Left lung (tissue), 10 donors: ENCODE results near the gene LBHD1. TPM values are rescaled to one million over a fixed set of nuclear protein-coding genes. Genes with fewer than 3 reads are reported as not detected.
"Not testable (repeated sequence)": the region's sequence is repeated elsewhere in the genome, so short reads cannot be mapped to it uniquely, and the experiment has no call there.

ENCODE experiments used
- ATAC-seq: fragments of 200-7000 bp; cut with Tn5 transposase; one replicate; pipeline ENCODE4 v1.9.1; 2020; ENCODE audit warnings: moderate library complexity
- DNase-seq, 4 donors: peaks; one replicate each; pipeline ENCODE4 v3.0.0-alpha.2; 2013 to 2020
- H3K27ac ChIP-seq, 2 donors: fragments of 200-600 bp; sonication (generic) in 1 of 2; one replicate each; pipeline versions ENCODE4 v1.5.0 to v1.8.0; 2020 to 2021
- H3K27me3 ChIP-seq, 2 donors: fragments of 200-600 bp; sonication (generic) in 1 of 2; one replicate each; pipeline versions ENCODE4 v1.5.0 to v1.8.0; 2020 to 2021
- H3K36me3 ChIP-seq, 2 donors: fragments of 200-600 bp; sonication (generic) in 1 of 2; one replicate each; pipeline versions ENCODE4 v1.5.0 to v1.8.0; 2020 to 2021
- H3K4me1 ChIP-seq, 2 donors: fragments of 200-600 bp; one replicate each; pipeline ENCODE4 v1.8.0; 2021
- H3K4me3 ChIP-seq, 2 donors: fragments of 200-600 bp; sonication (generic) in 1 of 2; one replicate each; pipeline versions ENCODE4 v1.5.0 to v1.8.0; 2020 to 2021; ENCODE audit warnings: mild to moderate bottlenecking in 1 of 2
- H3K9me3 ChIP-seq, 2 donors: fragments of 200-600 bp; sonication (generic) in 1 of 2; one replicate each; pipeline versions ENCODE4 v1.5.0 to v1.8.0; 2020 to 2021
- intact Hi-C, 2 donors: fragments of 100-400 bp; cut with DNase I; formaldehyde crosslinking; loops; one replicate each; pipeline versions ENCODE4 v1.11.2 to v1.14.2; 2022
- polyA plus RNA-seq, 6 donors: library from polyadenylated mRNA; unstranded; fragments of 120-200 nt; gene quantifications; one replicate each; pipeline ENCODE4 v1.2.1, GENCODE V29; 2013; ENCODE audit not compliant: insufficient read length in 6 of 6
- total RNA-seq, 2 donors: library from RNA; stranded (reverse); fragmentation: NEBNext Ultra II Directional; extraction: Animal tissue kit (Norgen Biotek cat#: 25700); gene quantifications; one replicate each; pipeline ENCODE4 v1.2.1, GENCODE V29; 2021
- TF ChIP-seq, protein P1 (sequence below), 2 donors: fragments of 200-600 bp; sonication (generic) in 1 of 2; IDR thresholded peaks; one replicate each; pipeline versions ENCODE4 v1.5.0 to v1.8.0; 2021; ENCODE audit warnings: antibody characterized with exemption in 2 of 2
- donor health status: DM: no; HTN: yes; CAD: no.
- donor health status: DM: no; HTN: no; CAD: no.

Gene LBHD1
- total and polyA plus RNA-seq, 8 donors, result 4.4 to 9.9 (median 8.2) TPM

DNA sequence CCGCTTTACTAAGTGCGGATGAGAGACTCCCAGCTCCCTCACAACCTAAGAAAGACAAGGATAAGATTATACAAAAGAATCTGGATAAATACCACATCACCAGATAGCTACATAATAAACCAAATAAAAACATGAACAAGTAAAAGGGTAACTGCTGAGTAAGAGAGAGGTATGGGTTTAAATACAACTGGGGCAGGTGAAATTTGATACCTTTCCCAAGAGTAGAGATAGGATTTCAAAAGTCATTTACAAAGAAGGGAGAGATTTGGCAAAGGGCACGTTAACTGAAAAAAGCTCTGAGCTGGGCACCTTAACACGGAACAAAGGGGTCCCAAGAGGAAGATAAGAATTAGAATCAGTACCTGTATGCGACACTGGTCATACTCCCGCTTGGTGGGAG lies 5.1 kb upstream of the LBHD1 start:
- intact Hi-C loops, result no loop called here
- ATAC-seq (no peak), DNase-seq (no peak)
- Histone ChIP-seq H3K4me3 (no peak overlapping the region), H3K27ac (no peak overlapping the region), H3K36me3 (peaks cover 0 to 51% of the 10 kb centered on the region in 2 donors), H3K27me3 (no peaks in the 10 kb centered on the region), H3K9me3 (no peaks in the 10 kb centered on the region), H3K4me1 (peaks cover 21 to 54% of the 10 kb centered on the region in 2 donors)
- TF ChIP-seq, protein P1, sequence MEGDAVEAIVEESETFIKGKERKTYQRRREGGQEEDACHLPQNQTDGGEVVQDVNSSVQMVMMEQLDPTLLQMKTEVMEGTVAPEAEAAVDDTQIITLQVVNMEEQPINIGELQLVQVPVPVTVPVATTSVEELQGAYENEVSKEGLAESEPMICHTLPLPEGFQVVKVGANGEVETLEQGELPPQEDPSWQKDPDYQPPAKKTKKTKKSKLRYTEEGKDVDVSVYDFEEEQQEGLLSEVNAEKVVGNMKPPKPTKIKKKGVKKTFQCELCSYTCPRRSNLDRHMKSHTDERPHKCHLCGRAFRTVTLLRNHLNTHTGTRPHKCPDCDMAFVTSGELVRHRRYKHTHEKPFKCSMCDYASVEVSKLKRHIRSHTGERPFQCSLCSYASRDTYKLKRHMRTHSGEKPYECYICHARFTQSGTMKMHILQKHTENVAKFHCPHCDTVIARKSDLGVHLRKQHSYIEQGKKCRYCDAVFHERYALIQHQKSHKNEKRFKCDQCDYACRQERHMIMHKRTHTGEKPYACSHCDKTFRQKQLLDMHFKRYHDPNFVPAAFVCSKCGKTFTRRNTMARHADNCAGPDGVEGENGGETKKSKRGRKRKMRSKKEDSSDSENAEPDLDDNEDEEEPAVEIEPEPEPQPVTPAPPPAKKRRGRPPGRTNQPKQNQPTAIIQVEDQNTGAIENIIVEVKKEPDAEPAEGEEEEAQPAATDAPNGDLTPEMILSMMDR (IDR thresholded peaks at IDR 0.05), result no peak

DNA sequence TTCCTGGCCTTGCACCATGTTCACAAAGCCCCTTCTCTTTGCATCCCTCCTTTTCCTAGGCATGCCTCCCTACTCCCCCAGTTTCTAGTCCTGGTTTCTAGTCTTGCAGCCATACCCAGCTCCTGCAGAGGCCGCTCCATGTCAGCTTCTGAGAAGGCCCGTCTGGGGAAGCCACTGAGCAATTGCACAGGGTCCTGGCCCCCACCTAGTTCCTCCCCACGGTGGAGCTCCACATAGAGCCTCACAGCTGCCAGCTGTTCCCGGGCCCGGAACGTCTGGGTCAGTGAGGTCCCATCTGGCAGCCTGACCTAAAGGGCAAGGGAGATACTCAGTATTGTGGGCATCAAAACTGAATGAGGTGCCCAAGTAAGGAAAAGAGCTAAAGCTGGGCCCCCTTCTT lies 4.6 kb upstream of the LBHD1 start:
- Histone ChIP-seq H3K4me3 (no peak overlapping the region), H3K27me3 (no peaks in the 10 kb centered on the region), H3K27ac (no peak overlapping the region), H3K9me3 (no peaks in the 10 kb centered on the region), H3K36me3 (peaks cover 0 to 51% of the 10 kb centered on the region in 2 donors), H3K4me1 (peaks cover 21 to 54% of the 10 kb centered on the region in 2 donors)
- TF ChIP-seq, protein P1 (IDR thresholded peaks at IDR 0.05), result no peak
- no peak for DNase-seq
- intact Hi-C loops, result no loop called here
- no peak for ATAC-seq

DNA sequence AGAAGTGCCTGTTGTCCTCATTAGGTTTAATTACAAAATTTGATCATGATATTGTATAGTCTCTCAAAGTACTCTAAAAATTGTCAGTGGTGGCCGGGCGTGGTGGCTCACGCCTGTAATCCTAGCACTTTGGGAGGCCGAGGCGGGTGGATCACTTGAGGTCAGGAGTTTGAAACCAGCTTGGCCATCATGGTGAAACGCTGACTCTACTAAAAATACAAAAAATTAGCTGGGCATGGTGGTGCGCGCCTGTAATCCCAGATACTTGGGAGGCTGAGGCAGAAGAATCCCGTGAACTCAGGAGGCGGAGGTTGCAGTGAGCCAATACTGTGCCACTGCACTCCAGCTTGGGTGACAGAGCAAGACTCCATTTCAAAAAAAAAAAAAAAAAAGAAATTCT lies 3.3 kb upstream of the LBHD1 start:
- ATAC-seq, H3K27me3 ChIP-seq, intact Hi-C loops, H3K9me3 ChIP-seq, H3K4me3 ChIP-seq, H3K27ac ChIP-seq: not testable (repeated sequence)
- DNase-seq, result peak in 1 of 4 donors; percentile 23
- peaks cover 0 to 51% of the 10 kb centered on the region in 2 donors for H3K36me3 ChIP-seq
- peaks cover 28 to 63% of the 10 kb centered on the region in 2 donors for H3K4me1 ChIP-seq

DNA sequence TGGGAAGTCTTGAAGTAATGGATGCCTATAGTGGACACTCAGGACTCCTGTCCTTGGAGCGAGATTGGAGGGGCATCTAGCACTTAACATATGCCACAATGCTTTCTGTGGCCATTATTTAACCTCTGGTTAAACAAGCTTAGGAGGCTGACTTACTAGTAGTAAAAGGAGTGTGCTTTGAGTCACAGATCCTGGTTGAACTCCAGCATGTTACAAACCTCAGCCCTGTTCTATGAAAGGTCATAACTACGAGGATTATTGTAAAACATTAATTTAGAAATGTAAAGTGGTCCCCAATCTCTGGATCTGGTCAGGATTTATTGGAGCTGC lies 1.1 kb upstream of the LBHD1 start:
- intact Hi-C loops, result no loop called here
- peaks cover 22 to 63% of the 10 kb centered on the region in 2 donors for H3K4me1 ChIP-seq
- no peaks in the 10 kb centered on the region for H3K27me3 ChIP-seq
- no peaks in the 10 kb centered on the region for H3K9me3 ChIP-seq
- ATAC-seq (no peak), DNase-seq (no peak)
- H3K27ac ChIP-seq, result peak overlapping the region in 1 of 2 donors; percentile 91
- H3K36me3 ChIP-seq, result peaks cover 0 to 51% of the 10 kb centered on the region in 2 donors
- TF ChIP-seq, protein P1 (IDR thresholded peaks at IDR 0.05), result no peak
- no peak overlapping the region for H3K4me3 ChIP-seq

DNA sequence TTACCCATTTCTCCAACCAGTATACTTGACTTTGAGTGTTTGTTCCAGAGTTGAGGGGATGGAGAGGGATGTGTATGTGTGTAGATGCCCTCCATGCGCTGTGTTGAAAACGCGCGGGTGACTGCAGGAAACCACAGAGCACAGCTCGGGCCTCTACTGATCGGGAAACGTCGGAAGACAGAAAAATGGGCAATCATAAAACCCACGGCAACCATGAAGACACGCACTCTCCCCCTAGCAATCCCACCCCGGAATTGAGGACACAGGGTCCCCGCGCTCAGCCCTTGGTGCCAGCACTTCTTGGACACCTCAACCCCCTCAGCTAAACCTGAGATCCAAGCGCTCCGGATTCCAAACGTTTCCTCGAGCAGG lies 845 bp downstream of the LBHD1 start:
- intact Hi-C loops, result no loop called here
- TF ChIP-seq, protein P1 (IDR thresholded peaks at IDR 0.05), result no peak
- Histone ChIP-seq H3K36me3 (peaks cover 0 to 45% of the 10 kb centered on the region in 2 donors), H3K4me3 (peak overlapping the region; percentile 63 to 70), H3K9me3 (no peaks in the 10 kb centered on the region), H3K4me1 (peaks cover 26 to 62% of the 10 kb centered on the region in 2 donors), H3K27me3 (no peaks in the 10 kb centered on the region), H3K27ac (peak overlapping the region; percentile 90 to 91)
- ATAC-seq (peak; percentile 45), DNase-seq (peak in 1 of 4 donors; percentile 57)

DNA sequence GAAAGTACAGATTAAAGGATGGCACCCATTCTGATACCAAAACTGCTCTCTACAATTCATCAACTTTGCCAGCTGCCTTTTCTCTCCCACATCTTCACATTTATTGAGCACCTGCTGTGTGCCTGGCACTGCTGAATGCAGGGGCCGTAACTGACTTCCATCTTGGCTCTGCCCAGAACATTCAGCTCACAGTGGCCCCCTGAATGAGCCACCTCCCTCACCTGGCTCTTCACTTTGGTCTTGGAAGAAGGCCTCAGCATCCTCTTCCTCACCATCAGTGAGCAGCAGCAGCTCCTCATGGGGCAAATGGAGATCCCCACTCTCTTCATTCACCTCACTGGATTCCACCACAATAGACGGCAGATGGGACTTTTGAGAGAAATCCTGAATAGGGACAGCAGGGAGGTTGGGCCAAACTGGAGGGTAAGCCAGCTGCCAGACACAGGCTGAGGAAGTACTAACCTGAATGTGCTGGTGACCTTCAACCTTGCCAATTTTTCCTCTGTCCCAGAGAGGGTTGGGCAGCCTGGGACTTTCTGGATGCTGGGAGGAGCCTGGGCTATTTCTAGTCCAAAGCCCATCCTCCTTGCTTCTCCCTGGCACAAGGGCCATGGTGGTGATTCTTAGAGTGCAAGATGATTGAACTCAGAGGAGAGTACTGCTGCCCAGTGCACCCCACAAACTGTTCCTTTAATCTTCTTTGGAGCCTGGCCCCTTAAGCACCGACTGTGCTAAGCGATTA lies 2.5 kb downstream of the LBHD1 start:
- peaks cover 30 to 66% of the 10 kb centered on the region in 2 donors for H3K4me1 ChIP-seq
- H3K27me3 ChIP-seq, result no peaks in the 10 kb centered on the region
- ATAC-seq, result no peak
- peaks cover 0 to 31% of the 10 kb centered on the region in 2 donors for H3K36me3 ChIP-seq
- H3K9me3 ChIP-seq, result no peaks in the 10 kb centered on the region
- intact Hi-C loops, result no loop called here
- DNase-seq, result no peak
- H3K27ac ChIP-seq, result no peak overlapping the region
- H3K4me3 ChIP-seq, result no peak overlapping the region
- TF ChIP-seq, protein P1 (IDR thresholded peaks at IDR 0.05), result no peak
